Measurements from ENCODE around the gene PDE11A. TPM values are rescaled to one million over a fixed set of nuclear protein-coding genes. Genes with fewer than 3 reads are reported as not detected.

The PDE11A gene
- total and polyA plus RNA-seq, 10 donors = 0.02 to 1.2 (median 0.22) TPM; not detected in 3

DNA sequence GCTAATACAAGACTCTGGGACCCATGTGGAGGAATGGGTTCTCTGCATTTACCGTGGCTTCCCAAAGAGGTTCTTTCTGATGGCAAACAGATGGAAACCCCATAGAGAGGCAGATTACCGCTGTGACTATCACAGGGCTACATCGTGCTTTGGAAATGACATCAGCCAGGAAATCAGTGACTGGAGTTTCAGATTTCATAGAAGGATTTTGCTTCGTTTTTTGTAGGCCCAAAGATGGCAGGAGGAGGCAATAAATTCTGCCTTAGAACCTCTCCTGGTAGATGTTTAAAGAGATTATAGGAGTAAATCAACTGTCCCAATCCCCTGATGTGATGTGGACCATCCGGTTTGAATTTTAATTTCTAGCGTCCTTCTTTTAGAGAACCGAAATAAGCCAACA, 465.9 kb downstream of the PDE11A start:
- WGBS, 5 donors = 72 to 84% (median 81%) methylated on average over 7 of the region's 7 CpGs
- TF ChIP-seq POLR2AphosphoS5 (IDR thresholded peaks at IDR 0.05) = no peak
- no peak for TF ChIP-seq CTCF (IDR thresholded peaks at IDR 0.05 in 8 of 11, conservative IDR thresholded peaks at IDR 0.05 in 3 of 11)
- TF ChIP-seq POLR2A (IDR thresholded peaks at IDR 0.05) = no peak
- Histone ChIP-seq H3K27me3 (replicated peaks in 1 of 7) (no peaks in the 10 kb centered on the region), H3K9me3 (peaks cover 0 to 13% (median 0%) of the 10 kb centered on the region in 8 donors), H3K36me3 (no peaks in the 10 kb centered on the region), H3K4me1 (no peaks in the 10 kb centered on the region), H3K4me3 (no peak overlapping the region), H3K27ac (no peak overlapping the region)
- intact Hi-C loops (cut with DNase I; ENCODE audit: low total_unique reads) = no loop called here
- no peak for DNase-seq

- WGBS, 5 donors = 50 to 73% (median 59%) methylated on average over 3 of the region's 3 CpGs
- DNase-seq = no peak
- TF ChIP-seq POLR2A (IDR thresholded peaks at IDR 0.05) = no peak
- no peak for TF ChIP-seq POLR2AphosphoS5 (IDR thresholded peaks at IDR 0.05)
- peak in 8 of 11 experiments; percentile 11 to 61 (median 44) for TF ChIP-seq CTCF (IDR thresholded peaks at IDR 0.05 in 8 of 11, conservative IDR thresholded peaks at IDR 0.05 in 3 of 11)
- no peak overlapping the region for H3K4me3 ChIP-seq
- H3K27me3 ChIP-seq (replicated peaks in 1 of 7) = no peaks in the 10 kb centered on the region
- H3K36me3 ChIP-seq = no peaks in the 10 kb centered on the region
- intact Hi-C loops (cut with DNase I; ENCODE audit: low total_unique reads) = no loop called here
- H3K27ac ChIP-seq = peak overlapping the region in 1 of 8 donors; percentile 31
- peaks cover 0 to 2% (median 0%) of the 10 kb centered on the region in 6 donors for H3K4me1 ChIP-seq
- peaks cover 0 to 10% (median 0%) of the 10 kb centered on the region in 8 donors for H3K9me3 ChIP-seq
Measured at GRCh38 chr2:177604271-177605065, 468.1 kb downstream of the PDE11A start.

- no peak for DNase-seq
- H3K4me3 ChIP-seq = no peak overlapping the region
- H3K36me3 ChIP-seq = no peaks in the 10 kb centered on the region
- intact Hi-C loops (cut with DNase I; ENCODE audit: low total_unique reads) = no loop called here
- H3K27ac ChIP-seq = peak overlapping the region in 1 of 8 donors; percentile 31
- TF ChIP-seq CTCF (IDR thresholded peaks at IDR 0.05 in 8 of 11, conservative IDR thresholded peaks at IDR 0.05 in 3 of 11) = no peak
- no peaks in the 10 kb centered on the region for H3K27me3 ChIP-seq (replicated peaks in 1 of 7)
- peaks cover 0 to 3% (median 0%) of the 10 kb centered on the region in 8 donors for H3K9me3 ChIP-seq
- H3K4me1 ChIP-seq = peaks cover 0 to 9% (median 3%) of the 10 kb centered on the region in 6 donors
- WGBS, 5 donors = 80 to 92% (median 84%) methylated on average over 3 of the region's 3 CpGs
Measured at GRCh38 chr2:177603768-177604167, 468.8 kb downstream of the PDE11A start.

DNA sequence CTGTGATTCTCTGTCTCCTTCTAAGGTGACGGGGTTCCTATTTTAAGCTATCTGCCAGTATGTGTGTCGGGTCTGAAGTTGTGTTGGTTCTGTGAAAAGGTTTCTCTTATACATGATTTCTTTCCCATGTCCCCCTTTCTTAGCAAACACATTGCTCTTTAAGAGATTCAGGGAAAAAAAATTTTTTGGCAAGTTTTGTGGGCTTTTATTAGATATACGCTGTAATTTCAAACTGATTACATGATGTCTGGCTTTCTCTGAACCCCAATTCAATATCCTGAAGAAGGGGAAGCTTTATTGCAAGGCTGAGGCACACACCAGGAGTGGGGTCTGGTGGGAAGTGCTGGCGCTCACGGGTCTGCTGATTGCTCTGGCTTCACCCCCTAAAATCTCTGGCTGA, 469.4 kb downstream of the PDE11A start:
- TF ChIP-seq POLR2A (IDR thresholded peaks at IDR 0.05) = no peak
- no peak for TF ChIP-seq CTCF (IDR thresholded peaks at IDR 0.05 in 8 of 11, conservative IDR thresholded peaks at IDR 0.05 in 3 of 11)
- TF ChIP-seq POLR2AphosphoS5 (IDR thresholded peaks at IDR 0.05) = no peak
- DNase-seq = no peak
- Histone ChIP-seq H3K27ac (no peak overlapping the region), H3K36me3 (no peaks in the 10 kb centered on the region), H3K27me3 (replicated peaks in 1 of 7) (no peaks in the 10 kb centered on the region), H3K9me3 (no peaks in the 10 kb centered on the region), H3K4me1 (peaks cover 0 to 15% (median 9%) of the 10 kb centered on the region in 6 donors), H3K4me3 (no peak overlapping the region)
- intact Hi-C loops (cut with DNase I; ENCODE audit: low total_unique reads) = no loop called here
- 86 to 94% (median 92%) methylated on average over 5 of the region's 5 CpGs for WGBS, 5 donors
